Germinal center (tissue), 1 donor: ENCODE measurements around the gene HIVEP2.

Experiments
- DNase-seq: peaks from one replicate; pipeline ENCODE4 v3.0.0; 2012; ENCODE audit warnings: mixed read lengths, low spot score

The HIVEP2 gene

GRCh38 chr6:142946181-142946923 lies 1.4 kb upstream of the HIVEP2 start:
- DNase-seq: peak; percentile 82

GRCh38 chr6:142945446-142946180 lies 637 bp upstream of the HIVEP2 start:
- peak; percentile 74 for DNase-seq

GRCh38 chr6:142944124-142945048 lies 590 bp downstream of the HIVEP2 start:
- DNase-seq: peak; percentile 84

- DNase-seq: peak; percentile 30
Measured at GRCh38 chr6:142943711-142944123, 1.3 kb downstream of the HIVEP2 start.

- DNase-seq: peak; percentile 23
Measured at GRCh38 chr6:142942805-142943227, 2.2 kb downstream of the HIVEP2 start.

- no peak for DNase-seq
Measured at GRCh38 chr6:142942238-142942637, 2.7 kb downstream of the HIVEP2 start.

GRCh38 chr6:142941018-142941417 lies 4.0 kb downstream of the HIVEP2 start:
- DNase-seq: no peak

- no peak for DNase-seq
Measured at GRCh38 chr6:142940487-142940886, 4.5 kb downstream of the HIVEP2 start.

- no peak for DNase-seq
Measured at GRCh38 chr6:142938510-142938909, 6.5 kb downstream of the HIVEP2 start.

- DNase-seq: no peak
Measured at GRCh38 chr6:142937986-142938385, 7.0 kb downstream of the HIVEP2 start.

GRCh38 chr6:142935553-142936517 lies 9.1 kb downstream of the HIVEP2 start:
- DNase-seq: no peak

GRCh38 chr6:142934599-142934998 lies 10.4 kb downstream of the HIVEP2 start:
- DNase-seq: no peak

GRCh38 chr6:142934106-142934505 lies 10.9 kb downstream of the HIVEP2 start:
- DNase-seq: no peak

GRCh38 chr6:142933701-142934100 lies 11.3 kb downstream of the HIVEP2 start:
- no peak for DNase-seq

GRCh38 chr6:142932889-142933288 lies 12.1 kb downstream of the HIVEP2 start:
- DNase-seq: peak; percentile 36

- no peak for DNase-seq
Measured at GRCh38 chr6:142929751-142930358, 15.1 kb downstream of the HIVEP2 start.

- DNase-seq: no peak
Measured at GRCh38 chr6:142927904-142928303, 17.1 kb downstream of the HIVEP2 start.

GRCh38 chr6:142927271-142927580 lies 17.8 kb downstream of the HIVEP2 start:
- no peak for DNase-seq

GRCh38 chr6:142926494-142927270 lies 18.3 kb downstream of the HIVEP2 start:
- DNase-seq: peak; percentile 84

- no peak for DNase-seq
Measured at GRCh38 chr6:142926177-142926493, 18.8 kb downstream of the HIVEP2 start.
